ENCODE results near the gene SNCG. TPM values are rescaled to one million over a fixed set of nuclear protein-coding genes. Genes with fewer than 3 reads are reported as not detected.

The SNCG gene
- total RNA-seq, 1 donor from 2014 or later: 104 TPM

DNA sequence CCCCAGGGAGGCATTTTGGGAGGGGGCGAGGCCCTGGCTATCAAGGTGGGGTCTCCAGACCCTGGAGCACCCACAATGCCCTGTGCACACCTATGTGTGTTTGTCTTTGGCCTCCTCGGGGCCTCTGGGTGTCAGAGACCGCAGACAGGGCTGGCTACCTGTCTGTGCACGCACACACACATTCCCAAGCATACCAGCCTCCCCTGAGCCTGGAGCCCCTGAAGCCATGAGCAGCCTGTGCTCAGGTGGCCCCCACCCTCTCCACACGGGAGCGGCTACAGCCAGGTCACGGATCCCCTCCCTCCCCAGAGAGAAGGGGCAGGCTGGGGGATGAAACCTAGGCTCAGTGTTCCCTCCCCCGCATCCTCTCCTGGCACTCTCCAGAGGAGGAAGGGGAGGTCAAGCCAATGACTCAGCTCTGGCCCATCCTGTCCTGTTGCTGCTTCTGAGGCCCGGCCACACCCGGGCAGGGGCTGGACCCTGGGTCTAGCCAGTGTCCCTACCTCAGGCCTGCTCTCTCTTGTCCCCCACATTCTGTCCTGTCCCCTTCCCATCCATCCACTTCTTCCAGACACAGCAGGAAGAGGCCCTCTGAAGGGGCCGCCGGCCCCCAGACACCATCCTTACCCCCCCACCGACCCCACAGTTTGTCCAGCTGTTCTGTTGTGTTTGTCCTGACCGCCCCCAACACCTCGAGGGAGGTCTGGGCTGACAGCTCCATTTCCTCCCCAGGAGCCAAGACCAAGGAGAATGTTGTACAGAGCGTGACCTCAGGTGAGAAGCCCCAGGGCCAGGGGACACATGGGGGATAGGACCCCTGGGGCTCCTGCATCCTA, 720 bp downstream of the SNCG start:
- TF ChIP-seq CTCF (IDR thresholded peaks at IDR 0.05; ENCODE audit: unreplicated experiment): no peak
- DNase-seq (ENCODE audit: low spot score in 2 of 2, unreplicated experiment in 2 of 2): no peak
- Mint-ChIP-seq H3K4me1 (peaks cover 49% of the 10 kb centered on the region), H3K9me3 (no peaks in the 10 kb centered on the region), H3K36me3 (no peaks in the 10 kb centered on the region), H3K27me3 (ENCODE audit: low read depth) (no peaks in the 10 kb centered on the region), H3K4me3 (peak overlapping the region; percentile 66), H3K27ac (peak overlapping the region; percentile 87)

DNA sequence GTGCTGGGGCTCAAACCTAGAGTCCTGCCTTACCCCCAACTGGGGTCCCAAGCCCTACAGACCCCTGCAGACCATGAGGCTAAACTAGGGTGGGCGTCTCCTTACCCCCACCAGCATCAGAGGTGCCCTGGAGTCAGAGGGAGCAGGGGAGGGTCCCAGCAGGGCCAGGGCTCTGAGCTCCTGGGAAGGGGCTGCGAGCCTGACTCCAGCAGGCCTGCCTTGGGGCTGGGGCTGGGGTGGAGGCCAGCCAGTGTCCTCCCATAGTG, 1.3 kb downstream of the SNCG start:
- Mint-ChIP-seq H3K4me3 (peak overlapping the region; percentile 66), H3K9me3 (no peaks in the 10 kb centered on the region), H3K4me1 (peaks cover 48% of the 10 kb centered on the region), H3K27me3 (ENCODE audit: low read depth) (no peaks in the 10 kb centered on the region), H3K36me3 (no peaks in the 10 kb centered on the region), H3K27ac (peak overlapping the region; percentile 87)
- no peak for TF ChIP-seq CTCF (IDR thresholded peaks at IDR 0.05; ENCODE audit: unreplicated experiment)
- no peak for DNase-seq (ENCODE audit: low spot score in 2 of 2, unreplicated experiment in 2 of 2)

DNA sequence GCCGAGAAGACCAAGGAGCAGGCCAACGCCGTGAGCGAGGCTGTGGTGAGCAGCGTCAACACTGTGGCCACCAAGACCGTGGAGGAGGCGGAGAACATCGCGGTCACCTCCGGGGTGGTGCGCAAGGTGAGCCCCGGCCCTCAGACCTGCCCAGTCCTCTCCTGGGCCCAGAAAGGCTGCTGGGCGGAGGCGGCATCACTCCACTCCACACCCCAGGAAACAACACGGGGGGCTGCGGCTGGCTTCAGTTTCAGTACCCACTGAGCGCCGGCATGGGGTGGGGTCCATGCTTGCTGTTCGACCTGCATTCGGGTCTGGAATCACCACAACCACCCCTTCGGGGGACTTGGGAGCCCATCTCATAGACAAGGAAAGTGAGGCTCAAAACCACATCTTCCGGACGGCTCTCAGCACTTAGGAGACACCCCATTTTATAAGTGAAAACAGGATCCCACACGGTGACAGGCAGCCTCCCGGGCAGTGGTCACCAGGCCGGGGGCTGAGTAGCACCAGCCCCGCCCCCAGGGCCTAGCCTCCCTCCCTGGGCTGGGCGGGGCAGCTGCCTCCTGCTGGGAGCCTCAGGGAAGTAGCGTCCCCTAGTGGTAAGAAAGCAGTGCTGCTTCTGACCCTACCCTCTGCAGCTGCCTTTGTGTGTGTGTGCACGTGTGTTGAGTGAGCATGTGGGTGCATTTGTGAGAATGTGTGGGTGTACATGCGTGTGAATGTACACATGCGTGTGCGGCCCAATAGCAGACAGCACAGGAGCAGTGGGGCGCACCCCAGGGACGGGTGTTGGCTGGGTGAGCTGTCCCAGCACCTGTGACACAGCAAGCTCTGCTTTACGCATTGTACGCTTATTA, 1.8 kb downstream of the SNCG start:
- DNase-seq (ENCODE audit: low spot score in 2 of 2, unreplicated experiment in 2 of 2): no peak
- Mint-ChIP-seq H3K9me3 (no peaks in the 10 kb centered on the region), H3K27me3 (ENCODE audit: low read depth) (no peaks in the 10 kb centered on the region), H3K27ac (peak overlapping the region; percentile 72), H3K4me1 (peaks cover 46% of the 10 kb centered on the region), H3K36me3 (no peaks in the 10 kb centered on the region), H3K4me3 (no peak overlapping the region)
- TF ChIP-seq CTCF (IDR thresholded peaks at IDR 0.05; ENCODE audit: unreplicated experiment): peak; percentile 73

DNA sequence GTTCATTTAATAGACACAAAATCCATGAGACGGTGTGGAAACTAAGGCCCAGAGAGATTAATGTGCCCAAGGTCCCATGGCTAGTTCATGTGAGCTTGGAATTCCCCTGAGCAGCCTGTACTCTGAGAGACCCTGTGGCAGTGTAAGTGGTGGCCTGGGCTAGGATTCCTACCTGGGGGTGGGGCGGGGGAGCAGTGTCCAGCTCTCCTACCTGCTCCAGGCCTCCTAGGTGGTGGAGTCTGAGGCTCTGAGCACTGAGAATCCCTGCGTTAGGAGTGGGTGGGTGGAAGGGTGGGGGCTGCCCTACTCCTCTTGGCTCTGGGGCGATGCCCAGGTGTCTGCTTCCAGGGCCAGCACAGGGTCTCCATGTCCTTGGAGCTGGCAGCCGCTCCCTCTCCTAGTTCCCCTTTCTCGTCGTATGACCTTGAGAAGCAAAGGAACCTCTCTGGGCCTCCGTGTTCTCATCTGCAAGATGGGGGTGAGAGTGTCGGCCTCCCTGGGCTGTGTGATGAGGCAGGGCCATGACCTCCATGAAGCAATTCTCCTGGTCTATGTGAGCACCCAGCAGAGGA, 2.5 kb downstream of the SNCG start:
- no peak for TF ChIP-seq CTCF (IDR thresholded peaks at IDR 0.05; ENCODE audit: unreplicated experiment)
- no peak for DNase-seq (ENCODE audit: low spot score in 2 of 2, unreplicated experiment in 2 of 2)
- Mint-ChIP-seq H3K9me3 (no peaks in the 10 kb centered on the region), H3K36me3 (no peaks in the 10 kb centered on the region), H3K27me3 (ENCODE audit: low read depth) (no peaks in the 10 kb centered on the region), H3K4me3 (no peak overlapping the region), H3K27ac (peak overlapping the region; percentile 72), H3K4me1 (peaks cover 46% of the 10 kb centered on the region)

- Mint-ChIP-seq H3K36me3 (no peaks in the 10 kb centered on the region), H3K4me3 (no peak overlapping the region), H3K4me1 (peaks cover 47% of the 10 kb centered on the region), H3K9me3 (no peaks in the 10 kb centered on the region), H3K27ac (no peak overlapping the region), H3K27me3 (ENCODE audit: low read depth) (no peaks in the 10 kb centered on the region)
- DNase-seq (ENCODE audit: low spot score in 2 of 2, unreplicated experiment in 2 of 2): no peak
- no peak for TF ChIP-seq CTCF (IDR thresholded peaks at IDR 0.05; ENCODE audit: unreplicated experiment)
These were observed 3.2 kb downstream of the SNCG start for GRCh38 chr10:86961481-86962091.

Measured in mesothelial cell of epicardium (in vitro differentiated cells).